Bone marrow (tissue), 2 donors: ENCODE measurements around the gene SNAP29.
A peak's percentile ranks its signal among the peaks of the same experiment; 100 is the strongest.
"Not testable (repeated sequence)": the region's sequence is repeated elsewhere in the genome, so short reads cannot be mapped to it uniquely, and the experiment has no call there.

Experiments
- DNase-seq, 2 donors: peaks; one replicate each; lab custom pipeline; 2025; lab: John Stamatoyannopoulos, UW

Gene SNAP29

DNA sequence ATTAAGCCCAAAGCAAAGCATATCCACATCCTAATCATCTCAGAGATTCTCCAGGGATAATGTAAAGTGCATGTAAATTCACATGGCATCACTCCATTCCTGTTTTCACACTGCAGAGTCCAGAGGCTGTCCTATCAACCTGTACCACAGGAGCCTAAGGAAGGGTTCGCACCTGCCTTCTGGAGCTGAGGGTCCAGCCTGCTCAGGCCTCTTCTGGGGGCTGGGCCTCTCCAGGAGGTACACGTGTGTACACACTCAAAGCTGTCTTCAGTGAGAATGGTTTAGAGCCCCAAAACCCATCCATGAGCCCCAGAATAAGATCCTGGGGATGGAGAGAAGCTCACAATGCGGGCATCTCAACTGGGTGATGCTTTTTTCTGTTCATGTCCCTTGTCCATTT, 24.1 kb upstream of the SNAP29 start:
- DNase-seq = no peak

GRCh38 chr22:20836987-20837823, 21.6 kb upstream of the SNAP29 start:
- DNase-seq = no peak

DNA sequence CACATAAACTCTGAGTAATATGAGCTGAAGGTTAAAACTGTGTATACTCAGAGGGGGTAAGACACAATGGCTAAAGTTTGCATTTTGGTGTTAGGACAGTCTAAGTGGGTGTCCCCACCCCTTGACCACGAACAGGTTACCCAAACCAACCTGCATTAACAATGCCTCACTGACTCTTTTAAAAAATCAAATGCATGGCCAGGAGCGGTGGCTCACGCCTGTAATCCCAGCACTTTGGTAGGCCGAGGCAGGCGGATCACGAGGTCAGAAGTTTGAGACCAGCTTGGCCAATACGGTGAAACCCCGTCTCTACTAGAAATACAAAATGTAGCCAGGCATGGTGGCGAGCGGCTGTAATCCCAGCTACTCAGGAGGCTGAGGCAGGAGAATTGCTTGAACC, 19.5 kb upstream of the SNAP29 start:
- DNase-seq = not testable (repeated sequence)

GRCh38 chr22:20839837-20840645, 18.8 kb upstream of the SNAP29 start:
- no peak for DNase-seq

DNA sequence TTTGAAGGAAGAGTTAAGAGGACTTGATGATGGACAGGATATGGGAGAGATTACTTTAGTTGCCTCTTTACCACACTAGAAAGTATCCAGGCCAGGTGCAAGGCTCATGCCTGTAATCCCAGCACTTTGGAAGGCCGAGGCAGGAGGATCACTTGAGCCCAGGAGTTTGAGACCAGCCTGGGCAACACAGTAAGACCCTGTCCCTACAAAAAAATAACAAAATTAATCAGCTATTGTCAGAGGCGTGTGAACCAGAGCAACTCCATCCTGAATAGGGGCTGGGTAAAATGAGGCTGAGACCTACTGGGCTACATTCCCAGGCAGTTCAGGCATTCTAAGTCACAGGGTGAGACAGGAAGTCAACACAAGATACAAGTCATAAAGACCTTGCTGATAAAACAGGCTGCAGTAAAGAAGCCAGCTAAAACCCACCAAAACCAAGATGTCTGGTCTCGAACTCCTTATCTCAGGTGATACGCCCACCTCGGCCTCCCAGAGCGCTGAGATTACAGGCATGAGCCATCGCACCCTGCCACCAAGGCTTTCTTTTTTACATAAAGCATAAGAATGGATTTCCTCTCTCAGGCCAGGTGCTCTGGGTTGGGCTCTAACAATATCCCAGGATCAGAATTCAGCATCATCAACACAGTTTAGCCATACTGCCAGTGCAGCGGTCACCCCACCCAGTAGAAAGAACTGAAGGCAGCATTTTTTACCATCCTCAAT, 18.0 kb upstream of the SNAP29 start:
- no peak for DNase-seq

GRCh38 chr22:20843501-20843900, 15.3 kb upstream of the SNAP29 start:
- no peak for DNase-seq

- no peak for DNase-seq
Observed at GRCh38 chr22:20844055-20845037, 14.5 kb upstream of the SNAP29 start.

DNA sequence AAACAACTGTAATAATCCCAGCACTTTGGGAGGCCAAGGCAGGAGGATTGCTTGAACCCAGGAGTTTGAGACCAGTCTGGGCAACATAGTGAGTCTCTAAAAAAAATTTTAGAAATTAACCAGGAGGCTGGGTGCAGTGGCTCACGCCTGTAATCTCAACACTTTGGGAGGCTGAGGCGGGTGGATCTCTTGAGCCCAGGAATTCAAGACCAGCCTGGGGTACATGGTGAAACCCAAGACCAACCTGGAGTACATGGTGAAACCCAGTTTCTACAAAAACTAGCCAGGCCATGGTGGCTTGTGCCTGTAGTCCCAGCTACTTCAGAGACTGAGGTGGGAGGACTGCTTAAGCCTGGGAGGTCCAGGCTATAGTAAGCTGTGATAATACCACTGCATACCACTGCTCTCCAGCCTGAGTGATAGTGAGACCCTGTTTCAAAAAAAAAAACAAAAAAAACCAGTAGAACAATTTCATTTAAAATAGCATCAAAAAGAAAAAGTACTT, 11.4 kb upstream of the SNAP29 start:
- DNase-seq = no peak

- no peak for DNase-seq
Observed at GRCh38 chr22:20852076-20852475, 6.7 kb upstream of the SNAP29 start.

DNA sequence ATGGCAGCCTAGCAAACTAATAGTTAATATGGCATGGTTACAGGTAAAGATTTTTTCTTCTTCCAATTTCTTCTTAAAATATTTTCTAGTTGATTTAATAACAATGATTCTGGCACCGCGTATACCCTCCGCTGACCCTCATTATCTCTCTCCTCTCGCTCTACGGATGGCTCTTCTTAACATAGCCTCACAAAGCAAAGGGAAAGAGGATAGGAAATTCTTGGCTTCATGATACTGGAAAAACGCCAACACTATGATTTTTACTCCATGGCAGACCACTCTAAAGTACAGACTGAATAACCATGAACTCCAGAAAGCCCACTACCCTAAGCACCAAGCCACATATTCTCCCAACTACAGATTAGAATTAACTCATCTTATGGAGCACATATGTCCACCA, 6.3 kb upstream of the SNAP29 start:
- DNase-seq = no peak

DNA sequence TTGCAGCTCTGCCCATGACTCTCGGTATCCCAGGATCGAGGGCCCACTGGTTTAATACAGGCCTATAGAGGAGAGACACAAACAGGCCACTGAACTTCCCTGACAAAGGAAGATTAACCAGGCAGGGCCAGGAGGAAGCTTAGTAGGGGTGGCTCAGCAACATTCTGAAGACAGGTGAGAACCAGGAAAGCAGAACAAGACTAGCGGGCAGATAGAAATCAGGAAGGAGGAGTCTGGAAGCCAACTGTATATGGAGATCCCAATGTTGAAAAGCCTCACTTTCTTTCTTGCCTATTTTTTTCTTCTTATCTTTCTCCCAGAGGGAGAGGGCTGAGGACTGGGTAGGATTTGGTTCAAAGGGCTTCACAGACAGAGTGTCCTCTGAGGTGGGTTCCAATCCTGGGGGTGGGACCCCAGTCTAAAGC, 5.6 kb upstream of the SNAP29 start:
- no peak for DNase-seq

GRCh38 chr22:20857247-20857643, 1.6 kb upstream of the SNAP29 start:
- DNase-seq = no peak

DNA sequence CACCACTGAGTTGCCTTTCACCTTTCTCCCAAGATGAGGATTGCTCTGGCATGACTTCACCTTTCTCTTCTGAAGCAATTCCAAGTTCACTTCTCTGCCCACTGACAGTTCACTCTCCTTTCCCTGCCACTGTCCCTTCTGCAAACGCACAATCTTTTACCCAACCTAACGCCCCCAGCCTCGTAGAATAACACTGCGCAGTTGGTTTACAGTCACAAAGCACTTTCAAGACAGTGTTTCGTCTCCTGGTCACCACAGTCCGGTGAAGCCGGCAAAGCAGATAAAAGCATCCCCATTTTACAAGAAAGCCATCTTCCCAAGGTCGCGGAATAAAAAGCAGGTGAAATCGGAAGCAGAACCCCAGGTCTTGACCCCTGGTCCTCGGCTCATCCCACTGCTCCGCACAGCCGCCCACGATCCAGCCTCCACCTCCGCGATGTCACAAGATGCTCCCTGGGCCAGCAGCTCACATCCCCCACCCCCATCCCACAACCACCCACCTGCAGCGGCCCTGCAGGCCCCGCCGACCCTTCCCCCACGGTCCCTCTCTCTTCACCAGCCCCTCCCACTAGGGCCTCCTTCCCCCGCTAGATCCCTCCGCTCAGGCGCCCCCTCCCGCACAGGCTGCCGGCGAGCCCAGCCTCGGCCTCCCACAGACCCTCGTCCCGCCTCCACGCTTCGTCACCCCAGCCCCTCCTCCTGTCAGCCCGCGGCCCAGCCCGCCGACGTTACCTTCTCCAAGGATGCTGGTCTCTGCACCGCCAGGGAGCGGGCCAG, 781 bp upstream of the SNAP29 start:
- peak; percentile 73 to 85 for DNase-seq

DNA sequence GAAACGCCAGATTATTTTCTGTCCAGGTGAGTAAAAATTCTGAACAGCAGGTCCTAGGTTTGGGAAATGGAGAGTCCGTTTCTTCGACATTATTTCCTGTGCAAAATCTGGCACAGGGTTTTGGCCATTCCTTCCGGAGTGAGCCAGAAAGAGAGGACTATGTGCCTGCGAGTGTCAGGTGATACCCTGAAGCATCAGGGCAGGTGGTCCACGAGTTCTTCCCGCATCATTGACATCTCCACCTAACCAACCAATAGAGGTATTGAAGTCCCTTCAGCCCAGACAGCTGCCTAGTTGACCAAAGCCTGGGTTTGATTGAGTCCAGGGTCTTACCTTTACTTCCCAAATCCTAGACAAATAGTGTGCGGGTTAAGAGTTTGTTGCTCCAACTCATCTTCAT, 808 bp downstream of the SNAP29 start:
- no peak for DNase-seq

GRCh38 chr22:20862540-20862939, 3.7 kb downstream of the SNAP29 start:
- DNase-seq = no peak

GRCh38 chr22:20863366-20863765, 4.6 kb downstream of the SNAP29 start:
- no peak for DNase-seq

DNA sequence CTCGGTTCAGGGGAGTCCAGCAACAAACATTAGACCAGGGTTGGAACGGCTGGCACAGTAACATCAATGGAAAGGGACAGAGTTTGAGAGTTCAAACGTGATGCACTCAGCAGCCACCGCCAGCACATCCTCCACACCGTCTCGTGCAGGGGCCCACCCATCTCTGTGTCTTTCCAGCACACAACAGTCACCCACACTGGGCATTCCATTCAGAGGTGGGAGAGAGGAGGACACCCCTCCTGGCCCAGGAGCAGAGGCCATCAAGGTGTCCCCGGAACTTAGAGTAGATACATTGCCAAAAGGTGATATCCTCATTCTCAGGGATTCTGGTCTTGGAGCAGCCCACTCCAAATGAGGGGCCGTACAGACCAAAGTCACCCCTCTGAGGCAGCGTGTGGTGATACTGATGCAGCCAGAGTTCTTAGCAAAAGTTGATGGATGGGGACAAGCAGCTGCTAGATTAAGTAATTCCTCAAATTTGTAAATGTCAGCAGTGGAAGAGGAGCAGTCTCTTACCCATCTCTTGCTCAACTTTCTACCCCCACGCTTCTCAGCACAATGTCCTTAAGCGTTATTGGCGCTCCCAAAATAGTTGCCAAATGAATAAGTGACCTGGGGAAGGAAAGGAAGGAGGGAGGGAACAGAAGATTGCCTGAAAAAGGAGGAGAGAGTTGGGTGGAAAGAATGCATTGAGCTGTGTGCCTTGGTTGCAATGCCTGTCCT, 5.5 kb downstream of the SNAP29 start:
- DNase-seq = no peak

DNA sequence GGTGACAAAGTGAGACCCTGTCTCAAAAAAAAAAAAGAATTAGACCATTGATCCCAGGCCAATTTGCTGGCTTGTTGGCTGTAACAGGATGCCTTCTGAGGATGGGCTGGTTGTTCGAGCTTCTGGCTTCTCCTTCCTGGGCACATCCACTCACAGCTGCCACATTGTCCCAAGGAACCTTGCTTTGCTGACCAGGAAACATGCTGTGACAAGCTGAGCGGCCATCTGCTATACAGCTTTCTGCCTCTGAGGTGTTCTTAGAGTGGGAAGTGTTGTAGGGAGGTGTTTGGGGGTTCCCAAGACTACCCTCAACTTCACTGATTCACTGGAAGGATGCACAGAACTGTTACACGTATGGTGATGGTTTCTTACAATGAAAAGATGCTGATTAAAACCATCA, 6.5 kb downstream of the SNAP29 start:
- no peak for DNase-seq

DNA sequence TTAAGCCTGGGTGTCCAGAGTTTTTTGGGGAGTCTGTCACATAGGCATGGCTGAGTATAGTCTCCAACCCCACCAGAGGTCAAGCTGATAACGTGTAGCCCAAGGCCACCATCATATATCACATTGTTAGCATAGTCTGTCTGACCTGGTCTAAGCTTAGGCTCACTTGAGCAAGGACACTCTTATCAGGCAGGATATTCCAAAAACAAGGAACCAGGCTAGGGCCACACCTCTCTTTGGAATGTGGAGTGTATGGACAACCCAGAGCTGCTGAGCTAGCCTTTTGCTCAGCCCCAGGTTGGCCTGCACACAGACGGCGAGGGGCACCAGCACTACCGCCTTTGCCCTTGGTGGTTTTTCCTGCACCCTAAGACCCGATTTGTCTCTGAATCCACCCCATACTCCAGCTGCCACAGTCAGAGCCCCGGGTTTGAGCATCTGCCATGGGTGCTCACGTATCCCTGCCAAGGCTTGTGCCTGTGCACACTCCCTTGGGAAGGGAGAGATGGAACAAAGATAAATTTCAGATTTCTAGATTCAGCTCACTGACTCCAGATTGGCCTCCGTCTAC, 7.2 kb downstream of the SNAP29 start:
- DNase-seq = no peak
